Gastrocnemius medialis (tissue), 4 donors: ENCODE data around the gene SLC36A1.

Experiments used
- CTCF ChIP-seq, 5 experiments: fragments of 450-650 bp in 3 of 5; fragments of 200-600 bp in 2 of 5; sonication (generic) in 2 of 5; IDR thresholded peaks in 4 of 5; conservative IDR thresholded peaks in 1 of 5; 1 replicate in 4 of 5; 2 replicates in 1 of 5; pipeline ENCODE4 v1.5.1; 2016 to 2019; ENCODE audit warnings: antibody characterized with exemption in 5 of 5, mild to moderate bottlenecking in 3 of 5, moderate library complexity in 3 of 5
- POLR2A ChIP-seq, 2 donors: fragments of 450-650 bp; IDR thresholded peaks; one replicate each; pipeline ENCODE4 v1.6.1; 2017; ENCODE audit warnings: antibody characterized with exemption in 2 of 2, mild to moderate bottlenecking in 2 of 2, moderate library complexity in 2 of 2

GRCh38 chr5:151447174-151448037 is at the start of gene SLC36A1:
- peak; percentile 78 to 86 for TF ChIP-seq POLR2A (IDR thresholded peaks at IDR 0.05)
- peak; percentile 96 to 99 (median 98) for TF ChIP-seq CTCF (IDR thresholded peaks at IDR 0.05 in 4 of 5, conservative IDR thresholded peaks at IDR 0.05 in 1 of 5)
